NCI-H446 (cell line): ENCODE measurements around the gene RNASEH2B.

Experiments
- DNase-seq, 2 experiments: peaks; one replicate each; lab custom pipeline; 2025; lab: John Stamatoyannopoulos, UW

The RNASEH2B gene

GRCh38 chr13:50907781-50908180, 1.8 kb upstream of the RNASEH2B start:
- DNase-seq = no peak

GRCh38 chr13:50908371-50908770, 1.2 kb upstream of the RNASEH2B start:
- DNase-seq = no peak

- peak in 1 of 2 experiments; percentile 17 for DNase-seq
Measured at GRCh38 chr13:50910485-50910805, 854 bp downstream of the RNASEH2B start.

- DNase-seq = peak; percentile 6 to 8
Measured at GRCh38 chr13:50911081-50911631, 1.6 kb downstream of the RNASEH2B start.

GRCh38 chr13:50911937-50912795, 2.6 kb downstream of the RNASEH2B start:
- peak; percentile 83 to 87 for DNase-seq

GRCh38 chr13:50912851-50913250, 3.3 kb downstream of the RNASEH2B start:
- no peak for DNase-seq

GRCh38 chr13:50914176-50914700, 4.6 kb downstream of the RNASEH2B start:
- DNase-seq = peak in 1 of 2 experiments; percentile 2

GRCh38 chr13:50914848-50915247, 5.3 kb downstream of the RNASEH2B start:
- no peak for DNase-seq

- DNase-seq = no peak
Measured at GRCh38 chr13:50915565-50915964, 6.0 kb downstream of the RNASEH2B start.

- no peak for DNase-seq
Measured at GRCh38 chr13:50916701-50917184, 7.2 kb downstream of the RNASEH2B start.

- no peak for DNase-seq
Measured at GRCh38 chr13:50917572-50917971, 8.0 kb downstream of the RNASEH2B start.

GRCh38 chr13:50918567-50918966, 9.0 kb downstream of the RNASEH2B start:
- DNase-seq = no peak

- no peak for DNase-seq
Measured at GRCh38 chr13:50919277-50919676, 9.7 kb downstream of the RNASEH2B start.

GRCh38 chr13:50921706-50922105, 12.1 kb downstream of the RNASEH2B start:
- no peak for DNase-seq

- DNase-seq = no peak
Measured at GRCh38 chr13:50923272-50923671, 13.7 kb downstream of the RNASEH2B start.

- no peak for DNase-seq
Measured at GRCh38 chr13:50924025-50924424, 14.4 kb downstream of the RNASEH2B start.

GRCh38 chr13:50927701-50928100, 18.1 kb downstream of the RNASEH2B start:
- no peak for DNase-seq

- DNase-seq = no peak
Measured at GRCh38 chr13:50928102-50928501, 18.5 kb downstream of the RNASEH2B start.

GRCh38 chr13:50928659-50929462, 19.3 kb downstream of the RNASEH2B start:
- DNase-seq = no peak

- DNase-seq = no peak
Measured at GRCh38 chr13:50932091-50932490, 22.5 kb downstream of the RNASEH2B start.

- no peak for DNase-seq
Measured at GRCh38 chr13:50934735-50935435, 25.3 kb downstream of the RNASEH2B start.

- DNase-seq = no peak
Measured at GRCh38 chr13:50936679-50937078, 27.1 kb downstream of the RNASEH2B start.
